Endodermal cell (in vitro differentiated cells): Measurements from ENCODE around the gene TRIM24. TPM values are rescaled to one million over a fixed set of nuclear protein-coding genes. Genes with fewer than 3 reads are reported as not detected.

Source experiments
- DNase-seq: peaks from one replicate; pipeline ENCODE4 v3.0.0-alpha.2; 2017
- H3K27ac ChIP-seq: 2 replicates; pipeline ENCODE4 v1.5.1; 2013; ENCODE audit warnings: mild to moderate bottlenecking, low read depth, low read length, moderate library complexity
- H3K27me3 ChIP-seq: 2 replicates; pipeline ENCODE4 v1.6.1; 2013; ENCODE audit warnings: mild to moderate bottlenecking, low read length, moderate library complexity; ENCODE audit not compliant: insufficient read depth, control insufficient read depth, poor library complexity, severe bottlenecking
- H3K36me3 ChIP-seq: 2 replicates; pipeline ENCODE4 v1.7.0; 2013; ENCODE audit warnings: mild to moderate bottlenecking, low read length, moderate library complexity; ENCODE audit not compliant: control insufficient read depth, insufficient read depth
- H3K4me1 ChIP-seq: one replicate; pipeline ENCODE4 v1.7.0; 2013; ENCODE audit warnings: low read length; ENCODE audit not compliant: control insufficient read depth, insufficient read depth
- H3K4me3 ChIP-seq: 2 replicates; pipeline ENCODE4 v1.5.1; 2013; ENCODE audit warnings: mild to moderate bottlenecking, low read length, moderate library complexity
- H3K9ac ChIP-seq: 2 replicates; pipeline ENCODE4 v1.6.1; 2013; ENCODE audit warnings: mild to moderate bottlenecking, low read length, moderate library complexity; ENCODE audit not compliant: poor library complexity, severe bottlenecking; ENCODE audit errors: extremely low read depth
- H3K9me3 ChIP-seq: 2 replicates; pipeline ENCODE4 v1.6.1; 2013; ENCODE audit warnings: mild to moderate bottlenecking, low read length, moderate library complexity; ENCODE audit not compliant: control insufficient read depth
- H3K27ac Mint-ChIP-seq: 2 replicates; pipeline ENCODE4 v1.8.0; 2020; ENCODE audit warnings: mixed read lengths
- H3K27me3 Mint-ChIP-seq: 2 replicates; pipeline ENCODE4 v1.8.0; 2021; ENCODE audit warnings: mild to moderate bottlenecking, mixed read lengths; ENCODE audit not compliant: insufficient read depth
- H3K36me3 Mint-ChIP-seq: 2 replicates; pipeline ENCODE4 v1.8.0; 2020; ENCODE audit warnings: low read depth, mixed read lengths
- H3K4me1 Mint-ChIP-seq: 2 replicates; pipeline ENCODE4 v1.8.0; 2020; ENCODE audit warnings: mixed read lengths
- H3K4me3 Mint-ChIP-seq: 2 replicates; pipeline ENCODE4 v1.8.0; 2020; ENCODE audit warnings: mild to moderate bottlenecking, moderate library complexity, mixed read lengths
- H3K9me3 Mint-ChIP-seq: 2 replicates; pipeline ENCODE4 v1.8.0; 2020; ENCODE audit warnings: mild to moderate bottlenecking, mixed read lengths
- CTCF ChIP-seq: fragments of 200-600 bp; sonication (generic); conservative IDR thresholded peaks from 2 replicates; pipeline ENCODE4 v1.5.0; 2021; ENCODE audit warnings: antibody characterized with exemption, mild to moderate bottlenecking
- WGBS, 2 experiments: methylation state at CpG; one replicate each; pipeline versions ENCODE4 v1.1.5 to v1.1.7; 2013; ENCODE audit warnings: missing lambda C conversion rate in 2 of 2, mixed read lengths in 1 of 2; ENCODE audit not compliant: insufficient coverage in 1 of 2, insufficient read length in 1 of 2; 5-methylcytosine and 5-hydroxymethylcytosine counted together
- total RNA-seq, 2 donors: library from RNA; stranded (reverse); fragmentation: NEBNext Ultra II Directional in 1 of 2; extraction: Animal tissue kit (Norgen Biotek cat#: 25700) in 1 of 2; gene quantifications; 2 replicates in 1 of 2; 3 replicates in 1 of 2; pipeline ENCODE4 v1.2.1, GENCODE V29; 2021

TRIM24 gene
- total RNA-seq, 2 donors from 2014 or later, result 62.1 to 70.1 TPM

- H3K27me3 Mint-ChIP-seq, result no peaks in the 10 kb centered on the region
- no peak for DNase-seq
- no peaks in the 10 kb centered on the region for H3K4me1 Mint-ChIP-seq
- Histone ChIP-seq H3K4me3 (no peak overlapping the region), H3K27ac (no peak overlapping the region), H3K9me3 (no peaks in the 10 kb centered on the region), H3K27me3 (no peaks in the 10 kb centered on the region), H3K36me3 (peaks cover 85% of the 10 kb centered on the region), H3K9ac (no peak overlapping the region), H3K4me1 (no peaks in the 10 kb centered on the region)
- no peaks in the 10 kb centered on the region for H3K9me3 Mint-ChIP-seq
- no peak overlapping the region for H3K27ac Mint-ChIP-seq
- H3K4me3 Mint-ChIP-seq, result no peak overlapping the region
- no peak for TF ChIP-seq CTCF
- peaks cover 85% of the 10 kb centered on the region for H3K36me3 Mint-ChIP-seq
These were observed 124.2 kb downstream of the TRIM24 start for GRCh38 chr7:138584283-138584682.

- Mint-ChIP-seq H3K9me3 (no peaks in the 10 kb centered on the region), H3K4me3 (no peak overlapping the region), H3K27me3 (no peaks in the 10 kb centered on the region), H3K36me3 (peaks cover 81% of the 10 kb centered on the region), H3K27ac (no peak overlapping the region), H3K4me1 (no peaks in the 10 kb centered on the region)
- TF ChIP-seq CTCF, result no peak
- no peaks in the 10 kb centered on the region for H3K27me3 ChIP-seq
- peaks cover 81% of the 10 kb centered on the region for H3K36me3 ChIP-seq
- 89% methylated on average over 4 of the region's 4 CpGs; no CpG with 5 or more reads in 1 of the 2 experiments for WGBS, 2 experiments
- H3K4me3 ChIP-seq, result no peak overlapping the region
- H3K9ac ChIP-seq, result no peak overlapping the region
- no peak for DNase-seq
- H3K9me3 ChIP-seq, result no peaks in the 10 kb centered on the region
- H3K4me1 ChIP-seq, result no peaks in the 10 kb centered on the region
- H3K27ac ChIP-seq, result no peak overlapping the region
These were observed 124.6 kb downstream of the TRIM24 start for GRCh38 chr7:138584696-138585095.

GRCh38 chr7:138585283-138585993, 125.4 kb downstream of the TRIM24 start:
- Histone ChIP-seq H3K4me3 (no peak overlapping the region), H3K9ac (no peak overlapping the region), H3K36me3 (peaks cover 74% of the 10 kb centered on the region), H3K4me1 (no peaks in the 10 kb centered on the region), H3K27ac (no peak overlapping the region), H3K27me3 (no peaks in the 10 kb centered on the region), H3K9me3 (no peaks in the 10 kb centered on the region)
- DNase-seq, result no peak
- no peaks in the 10 kb centered on the region for H3K27me3 Mint-ChIP-seq
- H3K9me3 Mint-ChIP-seq, result no peaks in the 10 kb centered on the region
- H3K27ac Mint-ChIP-seq, result no peak overlapping the region
- H3K4me3 Mint-ChIP-seq, result no peak overlapping the region
- peaks cover 74% of the 10 kb centered on the region for H3K36me3 Mint-ChIP-seq
- no peaks in the 10 kb centered on the region for H3K4me1 Mint-ChIP-seq
- TF ChIP-seq CTCF, result no peak
- WGBS, 2 experiments, result 96 to 99% methylated on average over 2 to 5 of the region's 5 CpGs
